ENCODE data around the gene HDAC6. TPM values are rescaled to one million over a fixed set of nuclear protein-coding genes. Genes with fewer than 3 reads are reported as not detected.

The HDAC6 gene
- total RNA-seq, 4 donors from 2014 or later = 25.0 to 160 (median 123) TPM

DNA sequence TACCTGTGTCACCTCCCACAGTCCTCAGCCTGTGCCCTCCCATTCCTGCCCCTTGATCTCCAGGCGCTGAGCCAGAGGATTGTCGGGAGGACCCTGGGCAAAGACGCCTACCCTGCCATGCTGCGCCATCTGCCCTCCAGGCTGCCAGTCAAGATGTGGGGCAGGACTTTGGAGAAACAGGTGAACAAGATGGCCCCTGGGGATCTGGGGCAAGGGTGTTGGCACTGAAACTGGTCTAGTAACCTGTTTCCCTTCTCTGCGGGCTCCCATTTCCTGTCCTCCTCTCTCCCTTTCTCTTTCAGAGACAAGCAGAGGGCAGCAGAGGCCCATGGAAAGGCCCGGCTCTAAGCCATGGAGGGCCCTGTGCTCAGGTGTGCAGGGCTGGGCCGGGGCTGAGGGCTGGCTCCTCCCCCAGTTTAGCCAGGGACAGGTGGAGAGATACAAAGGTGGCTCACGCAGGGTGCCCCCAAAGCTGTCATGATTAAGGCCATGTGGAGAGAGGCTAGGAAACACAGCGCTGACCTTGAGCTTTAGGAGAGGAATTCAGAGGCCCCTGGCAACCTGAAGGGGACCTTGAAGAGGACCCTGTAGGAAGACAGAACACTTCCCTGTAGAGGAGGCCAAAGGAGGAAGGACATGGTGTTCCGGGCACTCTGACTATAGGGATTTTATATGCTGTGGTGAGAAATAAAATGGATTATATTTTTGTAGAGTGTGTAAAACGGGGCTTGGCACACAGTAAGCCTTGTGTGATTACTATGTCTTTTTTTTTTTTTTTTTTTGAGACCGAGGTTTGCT lies 40.0 kb upstream of the HDAC6 start, which contains the start of gene GLOD5:
TSS of gene GLOD5 (plus strand) at position 74 of the 798 bp plus-strand sequence. CDS start at position 118, 44 bp downstream.
- TF ChIP-seq POLR2A (IDR thresholded peaks at IDR 0.05) = no peak
- TF ChIP-seq, protein P1, sequence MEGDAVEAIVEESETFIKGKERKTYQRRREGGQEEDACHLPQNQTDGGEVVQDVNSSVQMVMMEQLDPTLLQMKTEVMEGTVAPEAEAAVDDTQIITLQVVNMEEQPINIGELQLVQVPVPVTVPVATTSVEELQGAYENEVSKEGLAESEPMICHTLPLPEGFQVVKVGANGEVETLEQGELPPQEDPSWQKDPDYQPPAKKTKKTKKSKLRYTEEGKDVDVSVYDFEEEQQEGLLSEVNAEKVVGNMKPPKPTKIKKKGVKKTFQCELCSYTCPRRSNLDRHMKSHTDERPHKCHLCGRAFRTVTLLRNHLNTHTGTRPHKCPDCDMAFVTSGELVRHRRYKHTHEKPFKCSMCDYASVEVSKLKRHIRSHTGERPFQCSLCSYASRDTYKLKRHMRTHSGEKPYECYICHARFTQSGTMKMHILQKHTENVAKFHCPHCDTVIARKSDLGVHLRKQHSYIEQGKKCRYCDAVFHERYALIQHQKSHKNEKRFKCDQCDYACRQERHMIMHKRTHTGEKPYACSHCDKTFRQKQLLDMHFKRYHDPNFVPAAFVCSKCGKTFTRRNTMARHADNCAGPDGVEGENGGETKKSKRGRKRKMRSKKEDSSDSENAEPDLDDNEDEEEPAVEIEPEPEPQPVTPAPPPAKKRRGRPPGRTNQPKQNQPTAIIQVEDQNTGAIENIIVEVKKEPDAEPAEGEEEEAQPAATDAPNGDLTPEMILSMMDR (IDR thresholded peaks at IDR 0.05) = no peak
- no peaks in the 10 kb centered on the region for H3K9me3 ChIP-seq
- DNase-seq = no peak
- intact Hi-C loops (cut with DNase I; ENCODE audit: low total_unique reads) = no loop called here
- H3K36me3 ChIP-seq = no peaks in the 10 kb centered on the region
- no peaks in the 10 kb centered on the region for H3K27me3 ChIP-seq
- H3K4me1 ChIP-seq = no peaks in the 10 kb centered on the region
- H3K27ac ChIP-seq = no peak within 1 kb of the TSS
- H3K4me3 ChIP-seq = no peak within 1 kb of the TSS

DNA sequence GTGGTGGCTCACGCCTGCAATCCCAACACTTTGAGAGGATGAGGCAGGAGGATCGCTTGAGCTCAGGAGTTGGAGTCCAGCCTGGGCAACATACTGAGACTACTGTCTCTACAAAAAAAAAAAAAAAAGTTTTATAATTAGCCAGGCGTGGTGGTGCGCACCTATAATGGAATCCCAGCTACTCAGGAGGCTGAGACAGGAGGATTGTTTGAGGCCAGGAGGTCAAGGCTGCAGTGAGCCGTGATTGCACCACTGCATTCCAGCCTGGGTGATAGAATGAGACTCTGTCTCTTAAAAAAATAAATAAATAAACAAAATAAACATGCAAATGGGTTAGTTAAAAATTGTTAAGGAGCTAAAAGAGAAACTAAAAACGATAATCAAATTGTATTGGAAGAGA lies 32.6 kb upstream of the HDAC6 start:
- DNase-seq = no peak
- no peak for TF ChIP-seq POLR2A (IDR thresholded peaks at IDR 0.05)
- TF ChIP-seq, protein P1 (IDR thresholded peaks at IDR 0.05) = no peak
- Histone ChIP-seq H3K4me3 (no peak overlapping the region), H3K27ac (no peak overlapping the region), H3K36me3 (no peaks in the 10 kb centered on the region), H3K4me1 (no peaks in the 10 kb centered on the region), H3K9me3 (no peaks in the 10 kb centered on the region), H3K27me3 (peaks cover 0 to 6% of the 10 kb centered on the region in 2 donors)
- intact Hi-C loops (cut with DNase I; ENCODE audit: low total_unique reads) = no loop called here

DNA sequence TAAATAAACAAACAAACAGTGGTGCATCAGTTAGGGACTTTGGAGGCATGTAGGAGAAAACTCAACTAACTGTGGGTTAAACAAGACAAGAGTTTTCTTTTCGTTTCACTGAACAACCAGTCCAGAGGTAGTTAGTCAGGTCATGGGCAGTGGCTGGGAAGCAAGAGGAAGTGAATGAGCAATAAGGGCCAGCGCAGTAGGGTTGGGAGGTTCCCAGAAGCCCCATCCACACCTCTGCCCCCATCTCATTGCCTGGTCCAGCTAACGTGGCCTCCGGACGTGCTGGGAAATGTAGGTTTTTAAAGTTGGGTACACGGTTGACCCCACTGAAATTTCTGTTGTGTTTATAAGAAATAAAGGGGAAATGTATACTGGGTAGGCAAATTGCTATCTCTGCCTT lies 31.6 kb upstream of the HDAC6 start:
- intact Hi-C loops (cut with DNase I; ENCODE audit: low total_unique reads) = no loop called here
- DNase-seq = no peak
- Histone ChIP-seq H3K27me3 (peaks cover 0 to 6% of the 10 kb centered on the region in 2 donors), H3K36me3 (no peaks in the 10 kb centered on the region), H3K9me3 (no peaks in the 10 kb centered on the region), H3K4me1 (no peaks in the 10 kb centered on the region), H3K4me3 (no peak overlapping the region), H3K27ac (no peak overlapping the region)
- TF ChIP-seq, protein P1 (IDR thresholded peaks at IDR 0.05) = no peak
- TF ChIP-seq POLR2A (IDR thresholded peaks at IDR 0.05) = no peak

DNA sequence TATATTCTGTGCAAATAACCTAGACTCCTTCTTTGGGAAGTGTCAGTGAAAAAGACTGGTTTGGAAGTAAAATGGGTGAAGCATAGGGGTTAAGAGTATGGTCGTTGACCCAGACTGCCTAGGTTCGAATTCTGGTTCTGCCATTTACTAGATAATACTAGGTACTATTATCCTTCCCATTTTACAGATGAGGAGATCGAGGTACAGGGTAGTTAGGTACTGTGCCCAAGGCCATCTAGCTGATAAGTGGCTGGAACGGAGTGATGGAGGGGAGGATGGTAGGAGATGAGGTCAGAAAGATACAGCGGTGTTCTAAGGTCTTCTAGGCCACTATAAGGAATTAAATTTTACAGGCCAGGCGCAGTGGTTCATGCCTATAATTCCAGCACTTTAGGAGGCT lies 29.3 kb upstream of the HDAC6 start:
- no peak for DNase-seq
- H3K27ac ChIP-seq = no peak overlapping the region
- intact Hi-C loops (cut with DNase I; ENCODE audit: low total_unique reads) = no loop called here

More for the DNA sequence above, 29.3 kb upstream of the HDAC6 start:
- no peak overlapping the region for H3K4me3 ChIP-seq
- no peaks in the 10 kb centered on the region for H3K9me3 ChIP-seq
- no peaks in the 10 kb centered on the region for H3K4me1 ChIP-seq
- TF ChIP-seq, protein P1 (IDR thresholded peaks at IDR 0.05) = no peak
- no peak for TF ChIP-seq POLR2A (IDR thresholded peaks at IDR 0.05)
- peaks cover 0 to 6% of the 10 kb centered on the region in 2 donors for H3K27me3 ChIP-seq
- H3K36me3 ChIP-seq = no peaks in the 10 kb centered on the region
